K562 (cell line): ENCODE results near the gene FUT2. TPM values are rescaled to one million over a fixed set of nuclear protein-coding genes. Genes with fewer than 3 reads are reported as not detected.

ENCODE experiments used
- ATAC-seq: fragments of 200-7000 bp; cut with Tn5 transposase; 3 replicates; pipeline ENCODE4 v1.9.1; 2020; ENCODE audit warnings: moderate library complexity
- BruUV-seq: library from RNA; stranded (reverse); fragments of 400-500 nt; replicated peaks from 2 replicates; lab custom pipeline; 2021; lab: Mats Ljungman, UMichigan
- CTCF ChIA-PET: fragments of 300-600 bp; formaldehyde crosslinking; extraction: SDS; loops from one replicate; lab custom pipeline; 2021; ENCODE audit warnings: low intra/inter-chr PET ratio; lab: Yijun Ruan, JAX
- POLR2A ChIA-PET: fragments of 300-600, 350-650 bp; sonication (Branson Sonifier 250); formaldehyde crosslinking; extraction: SDS; loops from one replicate; lab custom pipeline; 2021; ENCODE audit warnings: antibody characterized with exemption, inconsistent platforms; lab: Yijun Ruan, JAX
- DNase-seq, 4 experiments: peaks; one replicate each; pipeline versions ENCODE4 v3.0.0 to v3.0.0-alpha.2; 2011 to 2018; ENCODE audit warnings: low spot score in 3 of 4, mixed read lengths in 3 of 4; ENCODE audit errors: extremely low read depth in 1 of 4
- FAIRE-seq: peaks from 2 replicates; lab custom pipeline; 2011; peaks lifted over from hg19 to GRCh38; lab: Jason Lieb, UNC
- H2AFZ ChIP-seq: 2 replicates; pipeline ENCODE4 v1.6.0; 2011; ENCODE audit warnings: low read depth, low read length, control low read depth, inconsistent platforms
- H3K27ac ChIP-seq: fragments of 200-600 bp; 3 replicates; pipeline ENCODE4 v1.8.0; 2011; ENCODE audit warnings: low read depth, mild to moderate bottlenecking, control low read depth, inconsistent platforms, low read length, moderate library complexity, mixed read lengths; ENCODE audit errors: extremely low read depth
- H3K27me3 ChIP-seq, 2 experiments: fragments of 300-600 bp in 1 of 2; 2 replicates in 1 of 2; 3 replicates in 1 of 2; pipeline versions ENCODE4 v1.6.0 to v1.8.0; 2011; ENCODE audit warnings: inconsistent platforms in 2 of 2, low read length in 2 of 2, mild to moderate bottlenecking in 1 of 2, mixed read lengths in 1 of 2, moderate library complexity in 1 of 2; ENCODE audit not compliant: control insufficient read depth in 2 of 2, insufficient read depth in 2 of 2
- H3K36me3 ChIP-seq: fragments of 300-600 bp; 3 replicates; pipeline ENCODE4 v1.8.0; 2011; ENCODE audit warnings: mild to moderate bottlenecking, low read length, inconsistent platforms; ENCODE audit not compliant: control insufficient read depth, insufficient read depth
- H3K4me1 ChIP-seq, 2 experiments: fragments of 200-600 bp in 1 of 2; replicated peaks in 1 of 2; 2 replicates in 1 of 2; 3 replicates in 1 of 2; pipeline versions ENCODE4 v1.5.1 to v1.8.0; 2011; ENCODE audit warnings: inconsistent platforms in 2 of 2, low read length in 2 of 2, mild to moderate bottlenecking in 1 of 2, mixed read lengths in 1 of 2, moderate library complexity in 1 of 2; ENCODE audit not compliant: control insufficient read depth in 2 of 2, insufficient read depth in 2 of 2
- H3K4me2 ChIP-seq: 2 replicates; pipeline ENCODE4 v1.6.1; 2011; ENCODE audit warnings: low read length, control low read depth, inconsistent platforms, mixed read lengths; ENCODE audit not compliant: insufficient read depth
- H3K4me3 ChIP-seq: fragments of 200-600 bp; sonication (generic), shearing (Covaris generic); 2 replicates; pipeline ENCODE4 v1.5.1; 2016; ENCODE audit warnings: control low read depth, inconsistent platforms
- H3K79me2 ChIP-seq: fragments of 200-600 bp; 3 replicates; pipeline ENCODE4 v1.8.0; 2011; ENCODE audit warnings: low read length, inconsistent platforms; ENCODE audit not compliant: control insufficient read depth, insufficient read depth
- H3K9ac ChIP-seq, 2 experiments: 2 replicates each; pipeline versions ENCODE4 v1.6.0 to v1.6.1; 2011; ENCODE audit warnings: low read depth in 2 of 2, low read length in 2 of 2, control low read depth in 1 of 2, inconsistent platforms in 1 of 2, mild to moderate bottlenecking in 1 of 2, mixed read lengths in 1 of 2; ENCODE audit not compliant: insufficient read depth in 1 of 2
- H3K9me1 ChIP-seq: one replicate; pipeline ENCODE4 v1.6.0; 2011; ENCODE audit warnings: inconsistent platforms, mild to moderate bottlenecking, low read length, moderate library complexity; ENCODE audit not compliant: control insufficient read depth, insufficient read depth
- H3K9me3 ChIP-seq: replicated peaks from 2 replicates; pipeline ENCODE4 v1.5.1; 2011; ENCODE audit warnings: low read depth, low read length, inconsistent platforms; ENCODE audit not compliant: control insufficient read depth, insufficient read depth
- H4K20me1 ChIP-seq: replicated peaks from 2 replicates; pipeline ENCODE4 v1.6.1; 2011; ENCODE audit warnings: low read length, inconsistent platforms, mixed read lengths; ENCODE audit not compliant: control insufficient read depth, insufficient read depth
- HSF4 ChIP-seq: fragments of 250-450 bp; sonication (Bioruptor Pico); IDR thresholded peaks from 2 replicates; pipeline ENCODE4 v2.1.2; 2022; ENCODE audit warnings: mild to moderate bottlenecking, moderate library complexity, borderline replicate concordance
- PHF21A ChIP-seq: fragments of 450-650 bp; IDR thresholded peaks from 2 replicates; pipeline ENCODE4 v1.6.1; 2017; ENCODE audit warnings: low read depth, borderline replicate concordance
- PML ChIP-seq: IDR thresholded peaks from 2 replicates; pipeline ENCODE4 v1.6.1; 2012; ENCODE audit warnings: low read length, inconsistent platforms
- RBM22 ChIP-seq: fragments of 200-400 bp; formaldehyde crosslinking; IDR thresholded peaks from 2 replicates; pipeline ENCODE4 v1.6.1; 2018; ENCODE audit warnings: low read length, low read depth; ENCODE audit not compliant: poor library complexity, severe bottlenecking
- SNIP1 ChIP-seq: fragments of 450-650 bp; IDR thresholded peaks from 2 replicates; pipeline ENCODE4 v1.7.1; 2017; ENCODE audit warnings: low read depth, mild to moderate bottlenecking
- ZFP1 ChIP-seq: fragments of 450-650 bp; formaldehyde crosslinking; IDR thresholded peaks from 2 replicates; pipeline ENCODE4 v1.4.0; 2020; ENCODE audit warnings: mild to moderate bottlenecking, mixed read lengths
- ZNF707 ChIP-seq: fragments of 250-450 bp; sonication (Bioruptor Pico); conservative IDR thresholded peaks from 2 replicates; pipeline ENCODE4 v1.8.0; 2022; ENCODE audit warnings: inconsistent platforms, mild to moderate bottlenecking, moderate library complexity
- WGBS: fragments of 100-300 bp; shearing (Covaris generic); methylation state at CpG from one replicate; pipeline ENCODE4 v1.1.6; 2016; ENCODE audit warnings: low coverage, mixed read lengths; ENCODE audit not compliant: insufficient coverage; ENCODE audit errors: missing lambda C conversion rate; 5-methylcytosine and 5-hydroxymethylcytosine counted together
- in situ Hi-C: fragments of 300-500 bp; cut with MboI; formaldehyde crosslinking; loops from 4 replicates; pipeline ENCODE4 v1.15.0; 2018; ENCODE audit warnings: inconsistent platforms, mixed read lengths
- intact Hi-C: fragments of 100-400 bp; cut with micrococcal nuclease; formaldehyde crosslinking; loops from 2 replicates; pipeline ENCODE4 v1.14.2; 2022
- polyA plus RNA-seq, 8 experiments: library from polyadenylated mRNA; depleted of rRNA in 4 of 8; stranded (reverse) in 5 of 8; unstranded in 3 of 8; fragments of >200 nt; fragmentation: Nextera tagmentation in 2 of 8; fragmentation: Illumina TruSeq in 1 of 8; extraction: Ambion mirVana in 2 of 8; extraction: Trizol in 1 of 8; gene quantifications; 2 replicates each; pipeline versions ENCODE4 v1.2.1 to v1.2.3, GENCODE V29; 2011 to 2014; ENCODE audit warnings: inconsistent platforms in 1 of 8, missing spikeins in 1 of 8
- total RNA-seq, 7 experiments: library from RNA; depleted of rRNA in 6 of 7; stranded (reverse); fragments of >200 nt in 6 of 7; fragmentation: Illumina TruSeq in 2 of 7; extraction: Trizol in 2 of 7; gene quantifications; 2 replicates each; pipeline versions ENCODE4 v1.2.1 to v1.2.3, GENCODE V29; 2011 to 2021; ENCODE audit warnings: low replicate concordance in 1 of 7
- TF ChIP-seq, protein P1 (sequence below): sonication (generic); formaldehyde crosslinking; IDR thresholded peaks from 2 replicates; pipeline ENCODE4 v1.9.0; 2022; ENCODE audit warnings: mild to moderate bottlenecking, missing genetic modification reagents
- TF ChIP-seq, protein P2 (sequence below): conservative IDR thresholded peaks from 2 replicates; pipeline ENCODE4 v1.6.1; 2011; ENCODE audit warnings: low read depth, mild to moderate bottlenecking, low read length; ENCODE audit not compliant: control insufficient read depth
- TF ChIP-seq, protein P3 (sequence below): IDR thresholded peaks from 2 replicates; pipeline ENCODE4 v1.6.1; 2014; ENCODE audit warnings: antibody characterized with exemption
- TF ChIP-seq, protein P4 (sequence below): sonication (generic); formaldehyde crosslinking; IDR thresholded peaks from 2 replicates; pipeline ENCODE4 v1.8.0; 2023; ENCODE audit warnings: missing genetic modification reagents, mild to moderate bottlenecking, borderline replicate concordance
- TF ChIP-seq, protein P5 (sequence below): sonication (generic); formaldehyde crosslinking; IDR thresholded peaks from 2 replicates; pipeline ENCODE4 v1.8.0; 2022; ENCODE audit warnings: mild to moderate bottlenecking, missing genetic modification reagents, borderline replicate concordance

FUT2 gene
- total and polyA plus RNA-seq, 9 of the 15 experiments (the other 6 are each of a cell fraction or from before 2014, with no cell fraction given): 0.03 to 0.04 TPM; not detected in 7

DNA sequence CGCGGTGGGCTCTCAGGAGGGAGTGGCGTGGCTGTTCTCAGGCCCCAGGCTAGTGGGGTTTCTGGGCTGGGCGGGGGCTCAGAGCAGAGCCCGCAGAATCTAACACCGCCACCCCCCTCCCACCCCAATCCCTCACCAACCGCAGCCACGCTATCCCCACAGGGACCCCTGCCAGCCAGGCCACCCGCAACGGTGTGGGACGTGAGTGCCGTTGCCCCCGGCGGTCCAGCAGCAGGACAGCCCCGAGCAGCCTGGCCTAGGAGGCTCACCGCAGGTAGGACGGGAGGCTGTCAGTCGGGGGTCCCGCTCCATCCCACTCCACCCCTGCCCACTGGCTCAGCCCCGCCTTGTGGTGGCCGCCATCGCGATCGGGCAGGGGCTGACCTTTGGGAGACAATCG lies 22.8 kb upstream of the FUT2 start, which contains the start of gene NTN5:
Gene NTN5, minus strand, starts transcription at position 24 of the 400 bp plus-strand sequence. CDS start 2,031 bp downstream, outside the sequence.
- Histone ChIP-seq H3K9ac (peak within 1 kb of the TSS in 1 of 2 experiments; percentile 60; a peak in 1 of 4 replicates), H3K4me3 (no peak within 1 kb of the TSS), H3K4me1 (peaks cover 6 to 48% of the 10 kb centered on the region in 2 experiments; a peak in 4 of 5 replicates), H3K9me1 (no peaks in the 10 kb centered on the region), H3K36me3 (no peaks in the 10 kb centered on the region), H3K27ac (no peak within 1 kb of the TSS), H3K9me3 (no peaks in the 10 kb centered on the region), H3K4me2 (no peak within 1 kb of the TSS), H4K20me1 (no peaks in the 10 kb centered on the region), H3K79me2 (no peaks in the 10 kb centered on the region), H3K27me3 (no peaks in the 10 kb centered on the region), H2AFZ (no peak within 1 kb of the TSS)
- no peak for ATAC-seq
- ChIA-PET CTCF (no interaction called here), POLR2A (no interaction called here)
- 62% methylated on average over 11 of the region's 25 CpGs for WGBS
- FAIRE-seq: no peak
- in situ Hi-C loops: no loop called here
- intact Hi-C loops: no loop called here
- no peak for DNase-seq
- no TSS peak for BruUV-seq
- TF ChIP-seq ZFP1 (CRISPR knock-in tag) (no peak), RBM22 (no peak), HSF4 (no peak), SNIP1 (no peak), PML (no peak), PHF21A (no peak), ZNF707 (no peak)
- TF ChIP-seq, protein P1, sequence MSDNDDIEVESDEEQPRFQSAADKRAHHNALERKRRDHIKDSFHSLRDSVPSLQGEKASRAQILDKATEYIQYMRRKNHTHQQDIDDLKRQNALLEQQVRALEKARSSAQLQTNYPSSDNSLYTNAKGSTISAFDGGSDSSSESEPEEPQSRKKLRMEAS (CRISPR knock-in tag): no peak
- TF ChIP-seq, protein P2, sequence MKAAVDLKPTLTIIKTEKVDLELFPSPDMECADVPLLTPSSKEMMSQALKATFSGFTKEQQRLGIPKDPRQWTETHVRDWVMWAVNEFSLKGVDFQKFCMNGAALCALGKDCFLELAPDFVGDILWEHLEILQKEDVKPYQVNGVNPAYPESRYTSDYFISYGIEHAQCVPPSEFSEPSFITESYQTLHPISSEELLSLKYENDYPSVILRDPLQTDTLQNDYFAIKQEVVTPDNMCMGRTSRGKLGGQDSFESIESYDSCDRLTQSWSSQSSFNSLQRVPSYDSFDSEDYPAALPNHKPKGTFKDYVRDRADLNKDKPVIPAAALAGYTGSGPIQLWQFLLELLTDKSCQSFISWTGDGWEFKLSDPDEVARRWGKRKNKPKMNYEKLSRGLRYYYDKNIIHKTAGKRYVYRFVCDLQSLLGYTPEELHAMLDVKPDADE: no peak
- TF ChIP-seq, protein P3, sequence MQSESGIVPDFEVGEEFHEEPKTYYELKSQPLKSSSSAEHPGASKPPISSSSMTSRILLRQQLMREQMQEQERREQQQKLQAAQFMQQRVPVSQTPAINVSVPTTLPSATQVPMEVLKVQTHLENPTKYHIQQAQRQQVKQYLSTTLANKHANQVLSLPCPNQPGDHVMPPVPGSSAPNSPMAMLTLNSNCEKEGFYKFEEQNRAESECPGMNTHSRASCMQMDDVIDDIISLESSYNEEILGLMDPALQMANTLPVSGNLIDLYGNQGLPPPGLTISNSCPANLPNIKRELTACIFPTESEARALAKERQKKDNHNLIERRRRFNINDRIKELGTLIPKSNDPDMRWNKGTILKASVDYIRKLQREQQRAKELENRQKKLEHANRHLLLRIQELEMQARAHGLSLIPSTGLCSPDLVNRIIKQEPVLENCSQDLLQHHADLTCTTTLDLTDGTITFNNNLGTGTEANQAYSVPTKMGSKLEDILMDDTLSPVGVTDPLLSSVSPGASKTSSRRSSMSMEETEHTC: no peak
- TF ChIP-seq, protein P4, sequence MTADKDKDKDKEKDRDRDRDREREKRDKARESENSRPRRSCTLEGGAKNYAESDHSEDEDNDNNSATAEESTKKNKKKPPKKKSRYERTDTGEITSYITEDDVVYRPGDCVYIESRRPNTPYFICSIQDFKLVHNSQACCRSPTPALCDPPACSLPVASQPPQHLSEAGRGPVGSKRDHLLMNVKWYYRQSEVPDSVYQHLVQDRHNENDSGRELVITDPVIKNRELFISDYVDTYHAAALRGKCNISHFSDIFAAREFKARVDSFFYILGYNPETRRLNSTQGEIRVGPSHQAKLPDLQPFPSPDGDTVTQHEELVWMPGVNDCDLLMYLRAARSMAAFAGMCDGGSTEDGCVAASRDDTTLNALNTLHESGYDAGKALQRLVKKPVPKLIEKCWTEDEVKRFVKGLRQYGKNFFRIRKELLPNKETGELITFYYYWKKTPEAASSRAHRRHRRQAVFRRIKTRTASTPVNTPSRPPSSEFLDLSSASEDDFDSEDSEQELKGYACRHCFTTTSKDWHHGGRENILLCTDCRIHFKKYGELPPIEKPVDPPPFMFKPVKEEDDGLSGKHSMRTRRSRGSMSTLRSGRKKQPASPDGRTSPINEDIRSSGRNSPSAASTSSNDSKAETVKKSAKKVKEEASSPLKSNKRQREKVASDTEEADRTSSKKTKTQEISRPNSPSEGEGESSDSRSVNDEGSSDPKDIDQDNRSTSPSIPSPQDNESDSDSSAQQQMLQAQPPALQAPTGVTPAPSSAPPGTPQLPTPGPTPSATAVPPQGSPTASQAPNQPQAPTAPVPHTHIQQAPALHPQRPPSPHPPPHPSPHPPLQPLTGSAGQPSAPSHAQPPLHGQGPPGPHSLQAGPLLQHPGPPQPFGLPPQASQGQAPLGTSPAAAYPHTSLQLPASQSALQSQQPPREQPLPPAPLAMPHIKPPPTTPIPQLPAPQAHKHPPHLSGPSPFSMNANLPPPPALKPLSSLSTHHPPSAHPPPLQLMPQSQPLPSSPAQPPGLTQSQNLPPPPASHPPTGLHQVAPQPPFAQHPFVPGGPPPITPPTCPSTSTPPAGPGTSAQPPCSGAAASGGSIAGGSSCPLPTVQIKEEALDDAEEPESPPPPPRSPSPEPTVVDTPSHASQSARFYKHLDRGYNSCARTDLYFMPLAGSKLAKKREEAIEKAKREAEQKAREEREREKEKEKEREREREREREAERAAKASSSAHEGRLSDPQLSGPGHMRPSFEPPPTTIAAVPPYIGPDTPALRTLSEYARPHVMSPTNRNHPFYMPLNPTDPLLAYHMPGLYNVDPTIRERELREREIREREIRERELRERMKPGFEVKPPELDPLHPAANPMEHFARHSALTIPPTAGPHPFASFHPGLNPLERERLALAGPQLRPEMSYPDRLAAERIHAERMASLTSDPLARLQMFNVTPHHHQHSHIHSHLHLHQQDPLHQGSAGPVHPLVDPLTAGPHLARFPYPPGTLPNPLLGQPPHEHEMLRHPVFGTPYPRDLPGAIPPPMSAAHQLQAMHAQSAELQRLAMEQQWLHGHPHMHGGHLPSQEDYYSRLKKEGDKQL: no peak
- TF ChIP-seq, protein P5, sequence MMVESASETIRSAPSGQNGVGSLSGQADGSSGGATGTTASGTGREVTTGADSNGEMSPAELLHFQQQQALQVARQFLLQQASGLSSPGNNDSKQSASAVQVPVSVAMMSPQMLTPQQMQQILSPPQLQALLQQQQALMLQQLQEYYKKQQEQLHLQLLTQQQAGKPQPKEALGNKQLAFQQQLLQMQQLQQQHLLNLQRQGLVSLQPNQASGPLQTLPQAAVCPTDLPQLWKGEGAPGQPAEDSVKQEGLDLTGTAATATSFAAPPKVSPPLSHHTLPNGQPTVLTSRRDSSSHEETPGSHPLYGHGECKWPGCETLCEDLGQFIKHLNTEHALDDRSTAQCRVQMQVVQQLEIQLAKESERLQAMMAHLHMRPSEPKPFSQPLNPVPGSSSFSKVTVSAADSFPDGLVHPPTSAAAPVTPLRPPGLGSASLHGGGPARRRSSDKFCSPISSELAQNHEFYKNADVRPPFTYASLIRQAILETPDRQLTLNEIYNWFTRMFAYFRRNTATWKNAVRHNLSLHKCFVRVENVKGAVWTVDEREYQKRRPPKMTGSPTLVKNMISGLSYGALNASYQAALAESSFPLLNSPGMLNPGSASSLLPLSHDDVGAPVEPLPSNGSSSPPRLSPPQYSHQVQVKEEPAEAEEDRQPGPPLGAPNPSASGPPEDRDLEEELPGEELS (CRISPR knock-in tag): no peak
